MCF 10A (cell line): ENCODE results near the gene NUSAP1. TPM values are rescaled to one million over a fixed set of nuclear protein-coding genes. Genes with fewer than 3 reads are reported as not detected.

Experiments used
- BruUV-seq: library from RNA; stranded (reverse); fragments of 400-500 nt; replicated peaks from 2 replicates; lab custom pipeline; 2021; lab: Mats Ljungman, UMichigan
- CTCF ChIA-PET: fragments of 300-600 bp; sonication (Branson Sonifier 250); formaldehyde crosslinking; extraction: SDS; loops from one replicate; lab custom pipeline; 2021; ENCODE audit warnings: antibody characterized with exemption, inconsistent platforms; lab: Yijun Ruan, JAX
- POLR2A ChIA-PET: fragments of 300-600, 350-650 bp; sonication (Branson Sonifier 250); formaldehyde crosslinking; extraction: SDS; loops from one replicate; lab custom pipeline; 2020; ENCODE audit warnings: antibody characterized with exemption, inconsistent platforms; lab: Yijun Ruan, JAX
- DNase-seq: peaks from one replicate; pipeline ENCODE4 v3.0.0-alpha.2; 2018; ENCODE audit not compliant: unreplicated experiment
- H3K27ac Mint-ChIP-seq: one replicate; pipeline ENCODE4 v1.8.0; 2022; ENCODE audit warnings: mild to moderate bottlenecking, low read depth, mixed read lengths; ENCODE audit not compliant: unreplicated experiment
- H3K27me3 Mint-ChIP-seq: one replicate; pipeline ENCODE4 v1.8.0; 2022; ENCODE audit warnings: mixed read lengths; ENCODE audit not compliant: insufficient read depth, unreplicated experiment
- H3K36me3 Mint-ChIP-seq: one replicate; pipeline ENCODE4 v1.8.0; 2022; ENCODE audit warnings: mild to moderate bottlenecking, moderate library complexity, mixed read lengths; ENCODE audit not compliant: insufficient read depth, unreplicated experiment
- H3K4me1 Mint-ChIP-seq: one replicate; pipeline ENCODE4 v1.8.0; 2022; ENCODE audit warnings: mixed read lengths; ENCODE audit not compliant: insufficient read depth, unreplicated experiment
- H3K4me3 Mint-ChIP-seq: one replicate; pipeline ENCODE4 v1.8.0; 2022; ENCODE audit warnings: mild to moderate bottlenecking, moderate library complexity, mixed read lengths; ENCODE audit not compliant: unreplicated experiment
- H3K9me3 Mint-ChIP-seq: one replicate; pipeline ENCODE4 v1.8.0; 2022; ENCODE audit warnings: mixed read lengths; ENCODE audit not compliant: unreplicated experiment
- CTCF ChIP-seq: fragments of 200-600 bp; IDR thresholded peaks from one replicate; pipeline ENCODE4 v1.8.0; 2022; ENCODE audit warnings: antibody characterized with exemption, mild to moderate bottlenecking; ENCODE audit not compliant: unreplicated experiment
- intact Hi-C: fragments of 100-400 bp; cut with micrococcal nuclease; formaldehyde crosslinking; loops from 2 replicates; pipeline ENCODE4 v1.14.1; 2022
- total RNA-seq: library from RNA; stranded (reverse); gene quantifications from 2 replicates; pipeline ENCODE4 v1.2.3, GENCODE V29; 2022

NUSAP1 gene
- total RNA-seq, 1 experiment from 2014 or later: 62.6 TPM

DNA sequence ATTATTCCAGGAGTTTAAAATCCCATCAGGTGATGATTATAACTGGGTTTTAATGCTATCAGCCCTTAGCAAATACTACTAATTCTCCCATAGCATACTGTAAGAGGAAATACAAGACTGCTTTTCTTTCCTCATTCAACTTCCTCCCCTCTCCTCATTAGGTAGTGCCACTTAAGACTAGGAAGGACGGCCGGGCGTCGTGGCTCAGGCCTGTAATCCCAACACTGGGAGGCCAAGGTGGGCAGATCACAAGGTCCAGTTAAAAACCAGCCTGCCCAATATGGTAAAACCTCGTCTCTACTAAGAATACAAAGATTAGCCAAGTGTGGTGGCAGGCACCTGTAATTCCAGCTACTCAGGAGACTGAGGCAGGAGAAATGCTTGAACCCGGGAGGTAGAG, 55.0 kb downstream of the NUSAP1 start:
- no TSS peak for BruUV-seq
- no peak overlapping the region for H3K27ac Mint-ChIP-seq
- H3K4me1 Mint-ChIP-seq: no peaks in the 10 kb centered on the region
- CTCF ChIA-PET: no interaction called here
- no peak overlapping the region for H3K4me3 Mint-ChIP-seq
- no peak for DNase-seq
- POLR2A ChIA-PET: interaction anchor here (1.1 to 1.3 kb wide), 2 partner anchors 9 to 14 kb away, joined by 3 read pairs; partner anchors contain the start of gene NDUFAF1
- no peaks in the 10 kb centered on the region for H3K9me3 Mint-ChIP-seq
- no peak for TF ChIP-seq CTCF
- H3K36me3 Mint-ChIP-seq: peaks cover 39% of the 10 kb centered on the region
- intact Hi-C loops: no loop called here
- no peaks in the 10 kb centered on the region for H3K27me3 Mint-ChIP-seq

DNA sequence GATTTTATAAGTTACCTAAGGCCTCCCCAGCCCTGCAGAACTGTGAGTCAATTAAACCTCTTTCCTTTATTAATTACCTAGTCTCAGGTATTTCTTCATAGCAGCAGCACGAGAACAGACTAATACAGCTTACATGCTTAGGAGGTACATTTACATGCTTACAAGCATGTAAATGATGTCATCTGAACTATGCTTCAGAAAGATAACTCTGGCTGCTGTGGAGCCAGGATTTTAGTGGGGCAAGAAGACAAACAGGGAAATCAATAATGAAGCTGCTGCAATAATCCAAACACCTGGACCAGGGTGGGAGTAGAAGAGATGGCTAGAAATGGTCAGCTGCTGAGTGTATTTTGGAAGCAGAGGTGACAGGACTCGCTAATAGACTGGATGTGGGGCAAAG, 60.0 kb downstream of the NUSAP1 start:
- Mint-ChIP-seq H3K9me3 (no peaks in the 10 kb centered on the region), H3K4me1 (no peaks in the 10 kb centered on the region), H3K36me3 (peaks cover 68% of the 10 kb centered on the region), H3K27ac (no peak overlapping the region), H3K4me3 (no peak overlapping the region), H3K27me3 (no peaks in the 10 kb centered on the region)
- no peak for TF ChIP-seq CTCF
- ChIA-PET CTCF (interaction anchor here (0.6 kb wide), 1 partner anchor 20 kb away, joined by 3 read pairs; no protein-coding TSS in a partner anchor), POLR2A (interaction anchor here (1.2 kb wide), 1 partner anchor 16 kb away, joined by 4 read pairs; no protein-coding TSS in a partner anchor)
- intact Hi-C loops: no loop called here
- DNase-seq: no peak
- no TSS peak for BruUV-seq

- Mint-ChIP-seq H3K4me1 (no peaks in the 10 kb centered on the region), H3K4me3 (no peak overlapping the region), H3K27me3 (no peaks in the 10 kb centered on the region), H3K9me3 (no peaks in the 10 kb centered on the region), H3K27ac (no peak overlapping the region), H3K36me3 (peaks cover 61% of the 10 kb centered on the region)
- ChIA-PET CTCF (no interaction called here), POLR2A (no interaction called here)
- no peak for TF ChIP-seq CTCF
- BruUV-seq: no TSS peak
- DNase-seq: no peak
- intact Hi-C loops: no loop called here
These were observed 62.2 kb downstream of the NUSAP1 start for GRCh38 chr15:41394924-41395323.

DNA sequence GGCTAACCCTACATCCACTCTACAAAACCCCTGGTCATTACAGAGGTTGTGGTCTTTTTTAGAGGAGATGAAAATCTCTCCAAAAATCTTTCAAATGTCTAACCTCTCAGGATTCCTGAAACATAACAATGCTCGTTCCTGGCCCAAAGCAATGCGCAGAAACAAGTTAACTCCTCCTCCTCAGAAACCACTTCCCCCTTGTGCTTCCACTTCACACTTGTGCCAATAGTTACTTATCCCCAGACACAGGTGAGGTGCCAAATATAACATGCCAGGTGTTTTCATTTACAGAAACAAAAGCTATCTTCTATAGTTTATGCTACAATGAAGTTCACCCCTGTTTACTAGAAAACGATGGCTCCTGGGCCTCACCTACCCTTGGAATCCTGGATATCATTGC, 63.4 kb downstream of the NUSAP1 start:
- no peak for TF ChIP-seq CTCF
- Mint-ChIP-seq H3K9me3 (no peaks in the 10 kb centered on the region), H3K27ac (no peak overlapping the region), H3K27me3 (no peaks in the 10 kb centered on the region), H3K36me3 (peaks cover 55% of the 10 kb centered on the region), H3K4me1 (no peaks in the 10 kb centered on the region), H3K4me3 (no peak overlapping the region)
- ChIA-PET CTCF (interaction anchor here (0.7 kb wide), 1 partner anchor 1215 kb away, joined by 5 read pairs; no protein-coding TSS in a partner anchor), POLR2A (interaction anchor here (0.6 kb wide), 1 partner anchor 321 kb away, joined by 3 read pairs; no protein-coding TSS in a partner anchor)
- DNase-seq: no peak
- BruUV-seq: no TSS peak
- intact Hi-C loops: no loop called here
